ENCODE data around the gene CMTM4.
"Not testable (repeated sequence)": the region's sequence is repeated elsewhere in the genome, so short reads cannot be mapped to it uniquely, and the experiment has no call there.

The CMTM4 gene

DNA sequence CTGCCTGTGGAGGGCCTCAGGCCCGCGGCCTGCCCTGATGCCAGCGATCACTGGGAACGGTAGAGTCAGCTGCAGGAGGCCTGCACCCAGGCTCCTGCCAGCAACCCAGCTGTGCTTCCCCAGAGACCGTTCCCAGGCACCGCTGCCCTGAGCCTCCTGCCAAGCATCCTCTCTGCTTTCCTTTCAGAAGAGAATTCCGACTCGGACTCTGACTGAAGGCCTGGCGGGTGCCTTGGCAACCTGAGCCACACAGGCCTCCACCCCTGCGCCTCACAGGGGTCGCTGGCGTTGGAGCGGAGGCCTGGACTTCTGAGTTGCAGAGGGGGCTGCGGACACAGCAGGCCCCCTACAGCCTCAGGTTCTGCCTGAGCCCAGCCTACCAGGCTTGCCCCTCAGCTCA lies 84.1 kb downstream of the CMTM4 start:
- H4K20me1 ChIP-seq (ENCODE audit: insufficient read depth): no peaks in the 10 kb centered on the region
- H2AFZ ChIP-seq (ENCODE audit: low read depth): no peak overlapping the region
- H3K9ac ChIP-seq: no peak overlapping the region
- no peaks in the 10 kb centered on the region for H3K79me2 ChIP-seq (ENCODE audit: insufficient read depth, low read depth)
- H3K4me3 ChIP-seq (IDR thresholded peaks at IDR 0.05; ENCODE audit: insufficient read depth, low read depth, low read length): no peak overlapping the region
- TF ChIP-seq, protein P1, sequence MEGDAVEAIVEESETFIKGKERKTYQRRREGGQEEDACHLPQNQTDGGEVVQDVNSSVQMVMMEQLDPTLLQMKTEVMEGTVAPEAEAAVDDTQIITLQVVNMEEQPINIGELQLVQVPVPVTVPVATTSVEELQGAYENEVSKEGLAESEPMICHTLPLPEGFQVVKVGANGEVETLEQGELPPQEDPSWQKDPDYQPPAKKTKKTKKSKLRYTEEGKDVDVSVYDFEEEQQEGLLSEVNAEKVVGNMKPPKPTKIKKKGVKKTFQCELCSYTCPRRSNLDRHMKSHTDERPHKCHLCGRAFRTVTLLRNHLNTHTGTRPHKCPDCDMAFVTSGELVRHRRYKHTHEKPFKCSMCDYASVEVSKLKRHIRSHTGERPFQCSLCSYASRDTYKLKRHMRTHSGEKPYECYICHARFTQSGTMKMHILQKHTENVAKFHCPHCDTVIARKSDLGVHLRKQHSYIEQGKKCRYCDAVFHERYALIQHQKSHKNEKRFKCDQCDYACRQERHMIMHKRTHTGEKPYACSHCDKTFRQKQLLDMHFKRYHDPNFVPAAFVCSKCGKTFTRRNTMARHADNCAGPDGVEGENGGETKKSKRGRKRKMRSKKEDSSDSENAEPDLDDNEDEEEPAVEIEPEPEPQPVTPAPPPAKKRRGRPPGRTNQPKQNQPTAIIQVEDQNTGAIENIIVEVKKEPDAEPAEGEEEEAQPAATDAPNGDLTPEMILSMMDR (conservative IDR thresholded peaks at IDR 0.05; ENCODE audit: low read depth, low read length): no peak
- H3K36me3 ChIP-seq (ENCODE audit: insufficient read depth): no peaks in the 10 kb centered on the region
- peaks cover 12% of the 10 kb centered on the region for H3K4me1 ChIP-seq (ENCODE audit: low read depth, poor library complexity, severe bottlenecking)
- no peak overlapping the region for H3K27ac ChIP-seq
- no peaks in the 10 kb centered on the region for H3K27me3 ChIP-seq (ENCODE audit: insufficient read depth, low read depth)
- H3K4me2 ChIP-seq: no peak overlapping the region

DNA sequence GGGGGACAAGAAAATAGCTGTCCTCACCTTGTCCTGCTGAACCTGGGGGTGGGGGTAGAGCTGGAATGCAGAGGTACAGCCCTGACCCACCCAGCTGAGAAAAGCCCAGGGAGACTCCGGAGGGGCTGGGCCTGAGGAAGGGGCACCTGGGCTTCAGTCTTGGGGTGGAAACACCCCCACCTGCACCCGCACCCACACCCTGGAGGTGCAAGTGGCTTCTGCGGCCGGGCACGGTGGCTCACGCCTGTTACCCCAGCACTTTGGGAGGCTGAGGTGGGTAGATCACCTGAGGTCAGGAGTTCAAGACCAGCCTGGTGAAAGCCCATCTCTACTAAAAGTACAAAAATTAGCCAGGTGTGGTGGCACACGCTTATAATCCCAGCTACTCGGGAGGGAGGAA lies 84.6 kb downstream of the CMTM4 start:
- not testable (repeated sequence) for H3K36me3 ChIP-seq (ENCODE audit: insufficient read depth); H2AFZ ChIP-seq (ENCODE audit: low read depth); H3K27me3 ChIP-seq (ENCODE audit: insufficient read depth, low read depth); H4K20me1 ChIP-seq (ENCODE audit: insufficient read depth); H3K79me2 ChIP-seq (ENCODE audit: insufficient read depth, low read depth); H3K9ac ChIP-seq; H3K4me3 ChIP-seq (IDR thresholded peaks at IDR 0.05; ENCODE audit: insufficient read depth, low read depth, low read length); H3K27ac ChIP-seq; H3K4me2 ChIP-seq
- H3K4me1 ChIP-seq (ENCODE audit: low read depth, poor library complexity, severe bottlenecking): peaks cover 12% of the 10 kb centered on the region

DNA sequence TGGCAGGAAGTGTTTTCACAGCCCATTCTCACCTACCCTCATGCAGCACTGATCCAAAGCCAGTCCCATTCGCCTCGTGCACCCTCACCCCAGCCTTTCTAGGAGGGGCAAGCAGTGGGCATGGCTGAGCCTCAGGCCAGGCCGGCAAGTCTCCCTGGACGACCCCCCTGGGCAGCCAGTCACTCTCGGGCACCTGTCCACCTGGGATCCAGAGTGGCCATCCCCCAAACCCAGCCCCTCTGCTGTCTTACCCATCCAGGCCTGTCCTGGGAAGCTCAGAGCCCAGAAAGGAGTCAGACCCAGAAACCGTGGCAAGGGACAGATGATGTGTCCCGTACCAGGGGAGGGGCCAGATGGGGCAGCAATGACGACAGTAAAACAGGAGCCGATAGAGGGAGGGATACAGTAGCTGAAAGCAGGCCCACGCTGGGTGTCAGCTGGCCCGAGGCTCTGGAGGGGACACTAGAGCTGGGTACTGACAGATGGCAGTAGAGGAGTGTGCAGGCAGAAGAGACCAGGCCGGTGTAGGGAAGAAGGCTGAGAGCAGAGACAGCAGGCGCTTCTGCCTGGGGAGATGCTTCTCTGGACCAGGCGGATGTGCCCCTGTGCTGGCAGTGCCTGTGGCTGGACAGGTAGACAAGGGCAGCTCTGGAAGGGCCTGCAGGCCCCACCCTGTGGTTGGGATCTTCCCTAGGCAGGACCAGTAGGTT lies 86.3 kb downstream of the CMTM4 start:
- Histone ChIP-seq H2AFZ (ENCODE audit: low read depth) (no peak overlapping the region), H3K4me2 (no peak overlapping the region), H3K27ac (no peak overlapping the region), H3K9ac (no peak overlapping the region), H3K36me3 (ENCODE audit: insufficient read depth) (no peaks in the 10 kb centered on the region), H3K4me1 (ENCODE audit: low read depth, poor library complexity, severe bottlenecking) (peaks cover 12% of the 10 kb centered on the region), H3K79me2 (ENCODE audit: insufficient read depth, low read depth) (no peaks in the 10 kb centered on the region), H4K20me1 (ENCODE audit: insufficient read depth) (no peaks in the 10 kb centered on the region), H3K4me3 (IDR thresholded peaks at IDR 0.05; ENCODE audit: insufficient read depth, low read depth, low read length) (no peak overlapping the region), H3K27me3 (ENCODE audit: insufficient read depth, low read depth) (no peaks in the 10 kb centered on the region)
- TF ChIP-seq, protein P1 (conservative IDR thresholded peaks at IDR 0.05; ENCODE audit: low read depth, low read length): no peak

DNA sequence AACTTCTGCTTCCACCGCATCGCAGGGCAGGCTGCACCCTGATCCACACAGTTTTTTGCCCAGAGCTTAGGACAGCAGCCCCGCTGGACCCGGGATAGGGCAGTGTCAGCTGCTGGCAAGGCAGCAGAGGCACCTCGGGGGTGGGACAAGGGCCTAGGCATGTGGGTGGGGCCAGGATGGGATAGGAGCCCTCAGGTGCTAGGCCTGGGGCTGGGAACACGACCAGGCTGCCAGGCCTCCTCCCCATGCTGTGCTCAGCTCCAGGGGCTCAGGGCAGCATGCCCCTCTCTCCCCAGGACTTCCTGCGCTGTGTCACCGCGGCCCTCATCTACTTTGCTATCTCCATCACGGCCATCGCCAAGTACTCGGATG lies 87.4 kb downstream of the CMTM4 start:
- Histone ChIP-seq H3K4me2 (no peak overlapping the region), H2AFZ (ENCODE audit: low read depth) (peak overlapping the region; percentile 9; the same call in 1 of the 2 replicates), H3K9ac (no peak overlapping the region), H3K27ac (no peak overlapping the region), H3K36me3 (ENCODE audit: insufficient read depth) (no peaks in the 10 kb centered on the region), H3K4me1 (ENCODE audit: low read depth, poor library complexity, severe bottlenecking) (peaks cover 12% of the 10 kb centered on the region), H3K27me3 (ENCODE audit: insufficient read depth, low read depth) (no peaks in the 10 kb centered on the region), H3K4me3 (IDR thresholded peaks at IDR 0.05; ENCODE audit: insufficient read depth, low read depth, low read length) (no peak overlapping the region), H3K79me2 (ENCODE audit: insufficient read depth, low read depth) (no peaks in the 10 kb centered on the region), H4K20me1 (ENCODE audit: insufficient read depth) (no peaks in the 10 kb centered on the region)
- TF ChIP-seq, protein P1 (conservative IDR thresholded peaks at IDR 0.05; ENCODE audit: low read depth, low read length): no peak
